ENCODE results near the gene L2HGDH. TPM values are rescaled to one million over a fixed set of nuclear protein-coding genes. Genes with fewer than 3 reads are reported as not detected.

The L2HGDH gene
- total and polyA plus RNA-seq, 2 of the 4 experiments (the other 2 are of a cell fraction): 3.1 to 3.8 TPM

DNA sequence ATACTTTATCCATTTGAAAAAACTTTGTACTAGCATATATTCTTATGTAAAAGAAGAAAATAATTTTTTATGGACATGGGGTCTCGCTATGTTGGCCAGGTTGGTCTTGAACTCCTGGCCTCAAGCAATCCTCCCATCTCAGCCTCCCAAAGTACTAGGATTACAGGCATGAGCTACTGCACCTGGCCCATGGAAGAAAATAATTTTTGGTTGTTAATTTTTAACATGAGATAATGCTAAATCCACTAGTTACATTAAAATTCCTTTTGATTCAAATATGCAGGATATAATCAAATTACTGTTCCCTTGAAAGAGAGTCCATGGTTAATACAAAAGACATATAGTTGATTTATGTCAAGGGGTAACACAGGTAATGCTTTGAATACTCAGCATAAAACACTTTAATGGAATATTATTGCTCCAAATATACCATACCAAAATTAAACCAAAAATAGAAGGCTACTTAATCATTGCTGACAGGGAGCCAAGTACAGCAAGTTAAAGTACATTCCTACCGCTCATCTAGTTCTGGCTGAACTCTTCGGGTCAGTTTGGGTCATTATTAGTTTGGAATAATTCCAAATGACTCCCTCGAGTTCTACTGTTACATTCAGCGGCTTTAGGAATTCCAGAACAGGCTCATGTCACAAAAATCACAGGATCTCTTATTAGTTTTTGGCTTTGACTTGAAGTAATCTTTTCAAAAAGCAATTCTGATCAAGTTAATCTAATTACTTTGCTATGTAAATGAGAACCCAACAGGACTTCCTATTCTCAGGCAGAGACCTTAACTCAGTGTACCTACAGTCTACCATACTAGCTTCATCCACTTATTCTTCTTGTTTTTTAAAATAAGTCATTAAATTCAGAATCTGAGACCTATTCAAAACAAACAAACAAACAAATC, 86.7 kb downstream of the L2HGDH start:
- no CpG with 5 or more reads among the region's 5 CpGs for WGBS, 2 experiments (ENCODE audit: extremely low coverage in 2 of 2, insufficient read length in 1 of 2)
- Histone ChIP-seq H2BK20ac (ENCODE audit: low read depth, low read length) (no peak overlapping the region), H3K27me3 (ENCODE audit: control insufficient read depth, insufficient read depth, low read length) (no peaks in the 10 kb centered on the region), H3K79me1 (ENCODE audit: low read depth in 1 of 2, low read length in 2 of 2) (peaks cover 5 to 70% of the 10 kb centered on the region in 2 experiments; a peak in 2 of 4 replicates), H2BK15ac (ENCODE audit: low read depth, low read length) (no peak overlapping the region), H2AFZ (replicated peaks; ENCODE audit: low read length, poor library complexity) (no peak overlapping the region), H3K9ac (ENCODE audit: low read depth, low read length) (no peak overlapping the region), H3K4ac (ENCODE audit: low read depth, low read length) (no peak overlapping the region), H3K23ac (ENCODE audit: low read depth, low read length) (no peak overlapping the region), H4K20me1 (ENCODE audit: insufficient read depth, low read length) (peaks cover 47% of the 10 kb centered on the region), H2BK5ac (ENCODE audit: low read depth, low read length, poor library complexity, severe bottlenecking) (no peak overlapping the region), H4K8ac (ENCODE audit: low read depth in 2 of 2, low read length in 2 of 2) (no peak overlapping the region), H3K27ac (ENCODE audit: insufficient read depth, low read length) (no peak overlapping the region), H3K9me1 (ENCODE audit: insufficient read depth, low read length) (no peaks in the 10 kb centered on the region), H4K91ac (ENCODE audit: insufficient read depth, low read depth, low read length) (no peak overlapping the region), H2BK120ac (ENCODE audit: low read depth, low read length) (no peak overlapping the region), H3K56ac (ENCODE audit: extremely low read depth, insufficient read depth, low read length) (no peak overlapping the region), H3K36me3 (ENCODE audit: control insufficient read depth, insufficient read depth, low read length) (peaks cover 1% of the 10 kb centered on the region; the same call in 1 of the 2 replicates), H3K4me1 (ENCODE audit: control insufficient read depth, insufficient read depth, low read length) (peaks cover 2% of the 10 kb centered on the region; the same call in 1 of the 2 replicates), H3K4me2 (ENCODE audit: low read depth, low read length) (peak overlapping the region; percentile 7; the same call in 1 of the 2 replicates), H3K18ac (ENCODE audit: low read depth, low read length) (no peak overlapping the region), H3K9me3 (ENCODE audit: control insufficient read depth, insufficient read depth, low read length) (no peaks in the 10 kb centered on the region), H2AK9ac (replicated peaks; ENCODE audit: low read depth, low read length, poor library complexity) (no peak overlapping the region), H2AK5ac (ENCODE audit: low read depth, low read length) (no peak overlapping the region), H3K4me3 (ENCODE audit: insufficient read depth, low read depth, low read length) (no peak overlapping the region), H4K5ac (ENCODE audit: low read depth, low read length) (no peak overlapping the region), H3K14ac (replicated peaks; ENCODE audit: low read depth, low read length) (no peak overlapping the region)
- no TSS peak for BruUV-seq (replicated peaks)
- ATAC-seq (ENCODE audit: low read depth): peak; percentile 88
- in situ Hi-C loops (cut with MboI; ENCODE audit: low sequenced_read_pairs): no loop called here
- CTCF ChIA-PET: no interaction called here
- POLR2A ChIA-PET (ENCODE audit: unreplicated experiment): interaction anchor here (0.6 kb wide), 1 partner anchor 187 kb away, joined by 3 read pairs; no protein-coding TSS in a partner anchor
- dilution Hi-C loops (cut with HindIII; ENCODE audit: low sequenced_read_pairs, unreplicated experiment): no loop called here
- intact Hi-C loops (cut with micrococcal nuclease): no loop called here
- DNase-seq: peak; percentile 87
- TF ChIP-seq RFX5 (IDR thresholded peaks at IDR 0.05; ENCODE audit: low read depth, low read length) (no peak), POLR2A (IDR thresholded peaks at IDR 0.05; ENCODE audit: low read depth, low read length) (no peak), CEBPB (IDR thresholded peaks at IDR 0.05; ENCODE audit: low read depth, low read length) (no peak), MAFK (IDR thresholded peaks at IDR 0.05; ENCODE audit: low read depth, low read length) (no peak), NFE2L2 (IDR thresholded peaks at IDR 0.05; ENCODE audit: low read depth, low read length) (no peak)
- TF ChIP-seq, protein P1, sequence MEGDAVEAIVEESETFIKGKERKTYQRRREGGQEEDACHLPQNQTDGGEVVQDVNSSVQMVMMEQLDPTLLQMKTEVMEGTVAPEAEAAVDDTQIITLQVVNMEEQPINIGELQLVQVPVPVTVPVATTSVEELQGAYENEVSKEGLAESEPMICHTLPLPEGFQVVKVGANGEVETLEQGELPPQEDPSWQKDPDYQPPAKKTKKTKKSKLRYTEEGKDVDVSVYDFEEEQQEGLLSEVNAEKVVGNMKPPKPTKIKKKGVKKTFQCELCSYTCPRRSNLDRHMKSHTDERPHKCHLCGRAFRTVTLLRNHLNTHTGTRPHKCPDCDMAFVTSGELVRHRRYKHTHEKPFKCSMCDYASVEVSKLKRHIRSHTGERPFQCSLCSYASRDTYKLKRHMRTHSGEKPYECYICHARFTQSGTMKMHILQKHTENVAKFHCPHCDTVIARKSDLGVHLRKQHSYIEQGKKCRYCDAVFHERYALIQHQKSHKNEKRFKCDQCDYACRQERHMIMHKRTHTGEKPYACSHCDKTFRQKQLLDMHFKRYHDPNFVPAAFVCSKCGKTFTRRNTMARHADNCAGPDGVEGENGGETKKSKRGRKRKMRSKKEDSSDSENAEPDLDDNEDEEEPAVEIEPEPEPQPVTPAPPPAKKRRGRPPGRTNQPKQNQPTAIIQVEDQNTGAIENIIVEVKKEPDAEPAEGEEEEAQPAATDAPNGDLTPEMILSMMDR (conservative IDR thresholded peaks at IDR 0.05; ENCODE audit: low read depth, low read length): no peak
- TF ChIP-seq, protein P2, sequence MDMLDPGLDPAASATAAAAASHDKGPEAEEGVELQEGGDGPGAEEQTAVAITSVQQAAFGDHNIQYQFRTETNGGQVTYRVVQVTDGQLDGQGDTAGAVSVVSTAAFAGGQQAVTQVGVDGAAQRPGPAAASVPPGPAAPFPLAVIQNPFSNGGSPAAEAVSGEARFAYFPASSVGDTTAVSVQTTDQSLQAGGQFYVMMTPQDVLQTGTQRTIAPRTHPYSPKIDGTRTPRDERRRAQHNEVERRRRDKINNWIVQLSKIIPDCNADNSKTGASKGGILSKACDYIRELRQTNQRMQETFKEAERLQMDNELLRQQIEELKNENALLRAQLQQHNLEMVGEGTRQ (IDR thresholded peaks at IDR 0.05; ENCODE audit: low read depth, low read length): no peak

All from IMR-90 (cell line).